ENCODE data around the gene DPAGT1. TPM values are rescaled to one million over a fixed set of nuclear protein-coding genes. Genes with fewer than 3 reads are reported as not detected.
A peak's percentile ranks its signal among the peaks of the same experiment; 100 is the strongest.

DPAGT1 gene
- total RNA-seq, 1 experiment from 2014 or later: 102 TPM

DNA sequence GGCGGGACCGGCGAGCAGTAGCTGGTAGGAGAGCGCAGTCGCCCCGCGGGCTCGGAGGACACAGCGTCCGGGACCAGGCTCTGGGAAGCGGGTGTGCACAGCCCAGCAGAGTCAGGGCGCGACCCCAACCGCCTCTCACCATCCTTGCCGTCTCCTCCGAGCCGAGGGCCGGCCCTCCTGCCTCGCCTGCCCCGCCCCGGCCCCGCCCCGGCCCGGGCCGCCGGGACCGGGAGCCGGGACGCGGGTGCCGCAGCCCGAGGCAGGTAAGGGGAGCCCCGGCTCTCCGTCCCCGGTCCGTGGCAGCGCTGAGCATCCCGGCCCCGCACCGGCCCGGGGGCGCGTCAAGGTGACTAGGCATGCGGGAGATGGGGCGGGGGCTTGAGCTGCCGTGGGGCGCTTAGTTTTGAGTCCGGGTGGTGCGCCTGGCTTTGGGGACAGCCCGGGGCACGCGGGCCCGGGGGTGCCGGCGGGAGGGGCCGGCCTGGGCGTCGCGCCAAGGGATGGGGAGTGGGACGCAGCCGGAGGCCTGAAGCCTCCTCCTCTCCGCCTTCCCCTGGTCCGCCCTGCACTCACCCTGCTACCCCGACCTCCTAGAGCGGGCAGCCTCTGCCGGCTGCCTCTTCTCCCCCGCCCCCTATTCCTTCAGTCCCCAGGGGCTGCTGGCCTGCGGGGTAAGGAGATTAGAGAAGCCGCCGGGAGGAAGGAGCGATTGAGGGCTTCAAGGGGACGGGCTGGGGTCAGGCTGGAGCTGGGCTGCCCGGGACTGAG, 47.5 kb upstream of the DPAGT1 start, which contains the start of gene ABCG4:
Gene ABCG4 (plus strand): TSS at position 35 of the 768 bp plus-strand sequence. CDS start 914 bp downstream, outside the sequence.
- Histone ChIP-seq H3K4me3 (ENCODE audit: low read depth, low read length, poor library complexity, severe bottlenecking) (peak within 1 kb of the TSS; percentile 58), H3K36me3 (ENCODE audit: insufficient read depth, low read length, poor library complexity, severe bottlenecking) (no peaks in the 10 kb centered on the region), H3K27me3 (replicated peaks; ENCODE audit: insufficient read depth, low read depth, low read length, poor library complexity) (peaks cover 5% of the 10 kb centered on the region), H3K9me3 (ENCODE audit: low read depth, low read length, poor library complexity, severe bottlenecking) (no peaks in the 10 kb centered on the region), H3K27ac (ENCODE audit: low read depth, low read length, poor library complexity, severe bottlenecking) (no peak within 1 kb of the TSS), H3K4me1 (ENCODE audit: insufficient read depth, low read length, poor library complexity, severe bottlenecking) (peaks cover 10% of the 10 kb centered on the region)
- TF ChIP-seq, protein P1, sequence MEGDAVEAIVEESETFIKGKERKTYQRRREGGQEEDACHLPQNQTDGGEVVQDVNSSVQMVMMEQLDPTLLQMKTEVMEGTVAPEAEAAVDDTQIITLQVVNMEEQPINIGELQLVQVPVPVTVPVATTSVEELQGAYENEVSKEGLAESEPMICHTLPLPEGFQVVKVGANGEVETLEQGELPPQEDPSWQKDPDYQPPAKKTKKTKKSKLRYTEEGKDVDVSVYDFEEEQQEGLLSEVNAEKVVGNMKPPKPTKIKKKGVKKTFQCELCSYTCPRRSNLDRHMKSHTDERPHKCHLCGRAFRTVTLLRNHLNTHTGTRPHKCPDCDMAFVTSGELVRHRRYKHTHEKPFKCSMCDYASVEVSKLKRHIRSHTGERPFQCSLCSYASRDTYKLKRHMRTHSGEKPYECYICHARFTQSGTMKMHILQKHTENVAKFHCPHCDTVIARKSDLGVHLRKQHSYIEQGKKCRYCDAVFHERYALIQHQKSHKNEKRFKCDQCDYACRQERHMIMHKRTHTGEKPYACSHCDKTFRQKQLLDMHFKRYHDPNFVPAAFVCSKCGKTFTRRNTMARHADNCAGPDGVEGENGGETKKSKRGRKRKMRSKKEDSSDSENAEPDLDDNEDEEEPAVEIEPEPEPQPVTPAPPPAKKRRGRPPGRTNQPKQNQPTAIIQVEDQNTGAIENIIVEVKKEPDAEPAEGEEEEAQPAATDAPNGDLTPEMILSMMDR (conservative IDR thresholded peaks at IDR 0.05; ENCODE audit: low read depth, low read length): no peak
- TF ChIP-seq EZH2 (IDR thresholded peaks at IDR 0.05; ENCODE audit: borderline replicate concordance, low read depth, low read length, poor library complexity, severe bottlenecking): no peak
- no TSS peak for BruUV-seq (replicated peaks)
- DNase-seq (ENCODE audit: low spot score): peak; percentile 58
- intact Hi-C loops (cut with micrococcal nuclease; ENCODE audit: unreplicated experiment): no loop called here
- CTCF ChIA-PET: interaction anchor here (0.6 kb wide), 1 partner anchor 217 kb away, joined by 3 read pairs; no protein-coding TSS in a partner anchor
- POLR2A ChIA-PET (ENCODE audit: low non-redundant PET): interaction anchor here (1.0 kb wide), 1 partner anchor 28 kb away, joined by 5 read pairs; the partner anchor contains the start of gene HINFP

DNA sequence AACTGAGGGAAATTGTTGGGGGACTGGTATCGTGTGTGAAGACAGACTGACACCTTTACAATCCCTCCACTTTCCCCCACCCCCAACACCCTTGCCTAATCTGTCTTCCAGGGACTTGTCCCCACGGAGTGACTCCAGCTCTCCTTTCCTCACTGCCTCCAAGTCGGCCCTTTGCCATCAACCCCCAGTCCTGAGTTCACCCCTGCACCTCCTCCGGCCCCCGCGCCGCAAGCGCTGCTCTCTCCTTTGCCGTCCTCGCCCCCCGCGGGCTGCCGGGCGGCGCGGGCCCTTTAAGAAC, 47.0 kb upstream of the DPAGT1 start:
- TF ChIP-seq, protein P1 (conservative IDR thresholded peaks at IDR 0.05; ENCODE audit: low read depth, low read length): no peak
- no peak for TF ChIP-seq EZH2 (IDR thresholded peaks at IDR 0.05; ENCODE audit: borderline replicate concordance, low read depth, low read length, poor library complexity, severe bottlenecking)
- no TSS peak for BruUV-seq (replicated peaks)
- no peak for DNase-seq (ENCODE audit: low spot score)
- peak overlapping the region; percentile 58 for H3K4me3 ChIP-seq (ENCODE audit: low read depth, low read length, poor library complexity, severe bottlenecking)
- ChIA-PET POLR2A (ENCODE audit: low non-redundant PET) (interaction anchor here (0.5 to 1.0 kb wide), 2 partner anchors 27 to 55 kb away, joined by 3 to 5 read pairs; partner anchors contain the start of gene HINFP), CTCF (interaction anchor here (0.6 kb wide), 1 partner anchor 216 kb away, joined by 3 read pairs; no protein-coding TSS in a partner anchor)
- H3K27me3 ChIP-seq (replicated peaks; ENCODE audit: insufficient read depth, low read depth, low read length, poor library complexity): peaks cover 5% of the 10 kb centered on the region
- H3K27ac ChIP-seq (ENCODE audit: low read depth, low read length, poor library complexity, severe bottlenecking): no peak overlapping the region
- intact Hi-C loops (cut with micrococcal nuclease; ENCODE audit: unreplicated experiment): no loop called here
- H3K9me3 ChIP-seq (ENCODE audit: low read depth, low read length, poor library complexity, severe bottlenecking): no peaks in the 10 kb centered on the region
- peaks cover 10% of the 10 kb centered on the region for H3K4me1 ChIP-seq (ENCODE audit: insufficient read depth, low read length, poor library complexity, severe bottlenecking)
- H3K36me3 ChIP-seq (ENCODE audit: insufficient read depth, low read length, poor library complexity, severe bottlenecking): no peaks in the 10 kb centered on the region

- ChIA-PET POLR2A (ENCODE audit: low non-redundant PET) (interaction anchor here (0.5 to 0.6 kb wide), 3 partner anchors 8 to 155 kb away, joined by 3 read pairs; no protein-coding TSS in a partner anchor), CTCF (interaction anchor here (0.8 kb wide), 1 partner anchor 53 kb away, joined by 3 read pairs; a partner anchor contains a TSS)
- Histone ChIP-seq H3K27me3 (replicated peaks; ENCODE audit: insufficient read depth, low read depth, low read length, poor library complexity) (peaks cover 5% of the 10 kb centered on the region), H3K27ac (ENCODE audit: low read depth, low read length, poor library complexity, severe bottlenecking) (no peak overlapping the region), H3K36me3 (ENCODE audit: insufficient read depth, low read length, poor library complexity, severe bottlenecking) (no peaks in the 10 kb centered on the region), H3K4me1 (ENCODE audit: insufficient read depth, low read length, poor library complexity, severe bottlenecking) (peaks cover 10% of the 10 kb centered on the region), H3K9me3 (ENCODE audit: low read depth, low read length, poor library complexity, severe bottlenecking) (no peaks in the 10 kb centered on the region), H3K4me3 (ENCODE audit: low read depth, low read length, poor library complexity, severe bottlenecking) (no peak overlapping the region)
- TF ChIP-seq, protein P1 (conservative IDR thresholded peaks at IDR 0.05; ENCODE audit: low read depth, low read length): no peak
- TF ChIP-seq EZH2 (IDR thresholded peaks at IDR 0.05; ENCODE audit: borderline replicate concordance, low read depth, low read length, poor library complexity, severe bottlenecking): no peak
- DNase-seq (ENCODE audit: low spot score): peak; percentile 33
- BruUV-seq (replicated peaks): no TSS peak
- intact Hi-C loops (cut with micrococcal nuclease; ENCODE audit: unreplicated experiment): no loop called here
These were observed 46.1 kb upstream of the DPAGT1 start for GRCh38 chr11:119147604-119148333.
